HEK293 (cell line): Measurements from ENCODE around the gene CPHXL.
A peak's percentile ranks its signal among the peaks of the same experiment; 100 is the strongest.

Experiments
- CTCF ChIA-PET: fragments of 350-600 bp; formaldehyde crosslinking; extraction: SDS; loops from one replicate; lab custom pipeline; 2021; ENCODE audit warnings: antibody characterized with exemption; lab: Yijun Ruan, JAX
- POLR2A ChIA-PET: fragments of 300-600 bp; formaldehyde crosslinking; extraction: SDS; loops from one replicate; lab custom pipeline; 2020; ENCODE audit warnings: antibody characterized with exemption, inconsistent platforms; lab: Yijun Ruan, JAX
- H3K27ac ChIP-seq: fragments of 200-500 bp; sonication (Bioruptor generic); 2 replicates; pipeline ENCODE4 v1.5.1; 2014; ENCODE audit warnings: low read depth, low read length, control low read depth, inconsistent platforms; ENCODE audit errors: extremely low read depth
- H3K36me3 ChIP-seq, 2 experiments: fragments of 200-500 bp in 1 of 2; sonication (Bioruptor generic) in 1 of 2; 1 replicate in 1 of 2; 2 replicates in 1 of 2; pipeline ENCODE4 v1.5.1; 2014 to 2017; ENCODE audit warnings: inconsistent platforms in 2 of 2, low read length in 2 of 2; ENCODE audit not compliant: control insufficient read depth in 2 of 2, insufficient read depth in 1 of 2
- H3K4me1 ChIP-seq: fragments of 200-500 bp; sonication (Bioruptor generic); 2 replicates; pipeline ENCODE4 v1.5.1; 2014; ENCODE audit warnings: mild to moderate bottlenecking, low read length, inconsistent platforms; ENCODE audit not compliant: control insufficient read depth, insufficient read depth
- H3K4me3 ChIP-seq: 2 replicates; pipeline ENCODE4 v1.5.1; 2011; ENCODE audit warnings: low read depth, mild to moderate bottlenecking, control low read depth, low read length, moderate library complexity
- H3K9me3 ChIP-seq: fragments of 200-500 bp; sonication (Bioruptor generic); 2 replicates; pipeline ENCODE4 v1.5.1; 2014; ENCODE audit warnings: low read depth, low read length, inconsistent platforms; ENCODE audit not compliant: control insufficient read depth, insufficient read depth
- ATF2 ChIP-seq: fragments of 450-650 bp; formaldehyde crosslinking; IDR thresholded peaks from 2 replicates; pipeline ENCODE4 v1.5.1; 2016; ENCODE audit warnings: missing biosample characterization, missing genetic modification characterization, low read depth
- EGR2 ChIP-seq: fragments of 450-650 bp; formaldehyde crosslinking; IDR thresholded peaks from 2 replicates; pipeline ENCODE4 v1.5.1; 2016; ENCODE audit warnings: low read depth, missing biosample characterization, missing genetic modification characterization
- HOXA7 ChIP-seq: sonication (generic); formaldehyde crosslinking; IDR thresholded peaks from 2 replicates; pipeline ENCODE4 v1.8.1; 2022; ENCODE audit warnings: missing genetic modification reagents, borderline replicate concordance
- KLF1 ChIP-seq: fragments of 450-650 bp; formaldehyde crosslinking; IDR thresholded peaks from 2 replicates; pipeline ENCODE4 v1.5.1; 2016; ENCODE audit warnings: missing biosample characterization, missing genetic modification characterization
- KLF17 ChIP-seq: fragments of 450-650 bp; formaldehyde crosslinking; IDR thresholded peaks from 2 replicates; pipeline ENCODE4 v1.5.1; 2016; ENCODE audit warnings: missing biosample characterization, missing genetic modification characterization
- PRDM6 ChIP-seq: fragments of 450-650 bp; formaldehyde crosslinking; IDR thresholded peaks from 2 replicates; pipeline ENCODE4 v1.5.1; 2017; ENCODE audit warnings: missing biosample characterization, missing genetic modification characterization
- REPIN1 ChIP-seq: fragments of 450-650 bp; formaldehyde crosslinking; IDR thresholded peaks from 2 replicates; pipeline ENCODE4 v1.5.1; 2017; ENCODE audit warnings: missing biosample characterization, missing genetic modification characterization, low read depth
- SETDB1 ChIP-seq: IDR thresholded peaks from one replicate; pipeline ENCODE4 v1.6.1; 2017; ENCODE audit warnings: mild to moderate bottlenecking, low read length, moderate library complexity, mixed read lengths; ENCODE audit not compliant: insufficient read length
- SP7 ChIP-seq: fragments of 450-650 bp; formaldehyde crosslinking; IDR thresholded peaks from 2 replicates; pipeline ENCODE4 v1.5.1; 2016; ENCODE audit warnings: missing biosample characterization, missing genetic modification characterization
- TRIM28 ChIP-seq: IDR thresholded peaks from 2 replicates; pipeline ENCODE4 v1.6.1; 2011; ENCODE audit warnings: low read length, control low read depth, borderline replicate concordance
- ZFHX2 ChIP-seq: fragments of 450-650 bp; formaldehyde crosslinking; conservative IDR thresholded peaks from 2 replicates; pipeline ENCODE4 v1.5.1; 2016; ENCODE audit warnings: missing biosample characterization, missing genetic modification characterization
- ZNF214 ChIP-seq: fragments of 450-650 bp; formaldehyde crosslinking; IDR thresholded peaks from 2 replicates; pipeline ENCODE4 v1.5.1; 2017; ENCODE audit warnings: missing biosample characterization, mild to moderate bottlenecking, missing genetic modification characterization, borderline replicate concordance
- ZNF354C ChIP-seq: fragments of 450-650 bp; formaldehyde crosslinking; IDR thresholded peaks from 2 replicates; pipeline ENCODE4 v1.5.1; 2016; ENCODE audit warnings: missing biosample characterization, missing genetic modification characterization, low read depth, borderline replicate concordance
- ZSCAN16 ChIP-seq: fragments of 450-650 bp; formaldehyde crosslinking; IDR thresholded peaks from 2 replicates; pipeline ENCODE4 v1.5.1; 2016; ENCODE audit warnings: missing biosample characterization, missing genetic modification characterization
- TF ChIP-seq, protein P1 (sequence below): fragments of 450-650 bp; formaldehyde crosslinking; IDR thresholded peaks from 2 replicates; pipeline ENCODE4 v1.5.1; 2016; ENCODE audit warnings: missing biosample characterization, missing genetic modification characterization

CPHXL gene

DNA sequence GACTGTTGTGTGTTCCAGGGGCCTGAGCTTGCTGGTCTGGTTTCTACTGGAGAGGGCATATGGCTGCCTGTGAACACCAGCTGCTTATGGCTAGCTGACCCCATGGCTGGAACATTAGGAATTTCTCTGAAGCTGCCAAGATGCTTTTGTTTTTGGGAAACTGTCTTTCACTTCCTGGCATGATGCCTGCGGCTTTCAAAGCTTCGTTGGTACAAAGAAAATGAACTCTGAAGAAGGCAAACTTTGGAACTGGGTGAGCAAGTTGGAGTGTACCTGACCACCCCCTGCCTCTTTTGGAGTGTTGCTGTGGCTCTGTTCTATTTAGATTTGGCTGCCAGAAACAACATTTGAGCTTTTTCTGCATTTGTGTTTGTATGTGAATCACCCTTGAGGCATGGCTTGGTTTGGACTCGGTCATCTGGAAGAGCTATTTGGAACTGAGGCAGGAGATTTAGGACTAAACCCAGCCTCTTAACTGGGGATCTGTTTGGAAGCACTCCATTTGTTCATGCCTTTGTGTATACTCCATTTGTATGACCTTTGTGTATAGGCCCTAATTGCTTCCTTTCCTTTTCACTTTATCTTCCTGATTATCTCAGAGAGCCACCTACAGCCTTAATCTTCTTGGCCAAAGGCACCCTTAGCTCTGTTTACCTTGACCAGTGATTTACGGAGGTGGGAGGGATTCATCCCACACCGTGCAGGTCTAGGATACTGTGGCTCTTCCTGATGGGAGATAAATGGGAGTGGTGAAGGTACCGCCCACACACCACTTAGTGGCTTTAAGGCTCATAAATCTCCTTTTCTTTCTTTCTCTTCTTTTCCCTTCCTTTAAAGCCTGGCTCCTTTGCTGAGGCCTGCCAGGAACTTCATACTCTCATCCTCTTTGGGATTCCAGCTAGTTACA is 7.3 kb upstream of the CPHXL start:
- H3K9me3 ChIP-seq = no peaks in the 10 kb centered on the region
- peak overlapping the region; percentile 5; the same call in 1 of the 2 replicates for H3K27ac ChIP-seq
- CTCF ChIA-PET = interaction anchor here (0.6 kb wide), 2 partner anchors 265 to 331 kb away, joined by 3 to 4 read pairs; no protein-coding TSS in a partner anchor
- TF ChIP-seq ZSCAN16 (no peak), ZNF214 (tag by site-specific recombination) (no peak), REPIN1 (tag by site-specific recombination) (no peak), ZFHX2 (tag by site-specific recombination) (peak; percentile 98), EGR2 (tag by site-specific recombination) (peak; percentile 98), HOXA7 (CRISPR knock-in tag) (no peak), SETDB1 (no peak), SP7 (tag by site-specific recombination) (peak; percentile 87), TRIM28 (0 out of 2 replicates have a peak, but pooled peaks have one; percentile 13), ATF2 (tag by site-specific recombination) (no peak), KLF1 (tag by site-specific recombination) (peak; percentile 78)
- TF ChIP-seq, protein P1, sequence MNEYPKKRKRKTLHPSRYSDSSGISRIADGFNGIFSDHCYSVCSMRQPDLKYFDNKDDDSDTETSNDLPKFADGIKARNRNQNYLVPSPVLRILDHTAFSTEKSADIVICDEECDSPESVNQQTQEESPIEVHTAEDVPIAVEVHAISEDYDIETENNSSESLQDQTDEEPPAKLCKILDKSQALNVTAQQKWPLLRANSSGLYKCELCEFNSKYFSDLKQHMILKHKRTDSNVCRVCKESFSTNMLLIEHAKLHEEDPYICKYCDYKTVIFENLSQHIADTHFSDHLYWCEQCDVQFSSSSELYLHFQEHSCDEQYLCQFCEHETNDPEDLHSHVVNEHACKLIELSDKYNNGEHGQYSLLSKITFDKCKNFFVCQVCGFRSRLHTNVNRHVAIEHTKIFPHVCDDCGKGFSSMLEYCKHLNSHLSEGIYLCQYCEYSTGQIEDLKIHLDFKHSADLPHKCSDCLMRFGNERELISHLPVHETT (tag by site-specific recombination) = no peak
- TF ChIP-seq, all 188 proteins: peak for 5
- Histone ChIP-seq H3K4me3 (no peak overlapping the region), H3K36me3 (no peaks in the 10 kb centered on the region), H3K4me1 (peaks cover 12% of the 10 kb centered on the region)
- POLR2A ChIA-PET = interaction anchor here (0.5 to 1.2 kb wide), 2 partner anchors 79 to 86 kb away, joined by 5 read pairs; partner anchors contain the start of genes KARS1 and TERF2IP

- H3K4me3 ChIP-seq = no peak overlapping the region
- ChIA-PET CTCF (interaction anchor here (0.6 kb wide), 1 partner anchor 331 kb away, joined by 3 read pairs; no protein-coding TSS in a partner anchor), POLR2A (interaction anchor here (1.2 kb wide), 1 partner anchor 86 kb away, joined by 5 read pairs; the partner anchor contains the start of genes KARS1 and TERF2IP)
- H3K9me3 ChIP-seq = no peaks in the 10 kb centered on the region
- no peak overlapping the region for H3K27ac ChIP-seq
- H3K36me3 ChIP-seq = no peaks in the 10 kb centered on the region
- peaks cover 12% of the 10 kb centered on the region for H3K4me1 ChIP-seq
- TF ChIP-seq KLF17 (tag by site-specific recombination) = no peak
- TF ChIP-seq ZNF354C (tag by site-specific recombination) = no peak
- TF ChIP-seq PRDM6 = no peak
These were observed 6.6 kb upstream of the CPHXL start for GRCh38 chr16:75732871-75733270.
